ENCODE data around the gene LIMS2. TPM values are rescaled to one million over a fixed set of nuclear protein-coding genes. Genes with fewer than 3 reads are reported as not detected.

Gene LIMS2
- total RNA-seq, 2 experiments from 2014 or later = 1.6 to 24.9 TPM

DNA sequence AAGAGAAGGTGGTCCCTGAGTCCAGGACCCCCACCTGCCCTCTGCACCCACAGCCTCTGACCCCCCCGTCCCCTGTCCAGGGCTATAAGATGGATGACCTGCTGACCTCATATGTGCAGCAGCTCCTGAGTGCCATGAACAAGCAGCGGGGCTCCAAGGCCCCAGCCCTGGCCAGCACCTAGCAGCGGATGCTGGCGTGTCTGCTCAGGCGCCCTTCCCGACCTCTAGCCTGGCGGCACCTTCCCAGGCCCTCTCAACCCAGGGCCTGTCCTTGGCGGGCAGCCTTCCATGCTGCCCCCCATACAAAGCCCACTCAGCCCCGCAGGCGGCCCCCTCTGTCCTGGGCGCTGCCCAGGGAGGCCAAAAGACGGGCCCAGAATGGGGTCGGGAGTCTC, 38.1 kb downstream of the LIMS2 start:
- H3K4me1 ChIP-seq (ENCODE audit: insufficient read depth, low read length, poor library complexity, severe bottlenecking) = peaks cover 11% of the 10 kb centered on the region
- no peak overlapping the region for H3K4me3 ChIP-seq (ENCODE audit: low read depth, low read length, poor library complexity, severe bottlenecking)
- no peaks in the 10 kb centered on the region for H3K9me3 ChIP-seq (ENCODE audit: low read length)
- no peak overlapping the region for H3K4me2 ChIP-seq (ENCODE audit: low read length)
- CTCF ChIA-PET (ENCODE audit: unreplicated experiment) = interaction anchor here (0.9 kb wide), 2 partner anchors 11 to 46 kb away, joined by 3 to 7 read pairs; no protein-coding TSS in a partner anchor
- no peak overlapping the region for H3K27ac ChIP-seq (ENCODE audit: low read depth, low read length, poor library complexity, severe bottlenecking)
- no peaks in the 10 kb centered on the region for H4K20me1 ChIP-seq (ENCODE audit: insufficient read depth, low read length)
- no peak for DNase-seq (ENCODE audit: low spot score)
- H3K79me2 ChIP-seq (ENCODE audit: insufficient read depth, low read depth, low read length) = no peaks in the 10 kb centered on the region
- POLR2A ChIA-PET = interaction anchor here (0.6 to 1.4 kb wide), 2 partner anchors 62 to 121 kb away, joined by 3 read pairs; no protein-coding TSS in a partner anchor
- no peak for TF ChIP-seq EZH2phosphoT487 (IDR thresholded peaks at IDR 0.05; ENCODE audit: borderline replicate concordance, low read depth, low read length)
- TF ChIP-seq, protein P1, sequence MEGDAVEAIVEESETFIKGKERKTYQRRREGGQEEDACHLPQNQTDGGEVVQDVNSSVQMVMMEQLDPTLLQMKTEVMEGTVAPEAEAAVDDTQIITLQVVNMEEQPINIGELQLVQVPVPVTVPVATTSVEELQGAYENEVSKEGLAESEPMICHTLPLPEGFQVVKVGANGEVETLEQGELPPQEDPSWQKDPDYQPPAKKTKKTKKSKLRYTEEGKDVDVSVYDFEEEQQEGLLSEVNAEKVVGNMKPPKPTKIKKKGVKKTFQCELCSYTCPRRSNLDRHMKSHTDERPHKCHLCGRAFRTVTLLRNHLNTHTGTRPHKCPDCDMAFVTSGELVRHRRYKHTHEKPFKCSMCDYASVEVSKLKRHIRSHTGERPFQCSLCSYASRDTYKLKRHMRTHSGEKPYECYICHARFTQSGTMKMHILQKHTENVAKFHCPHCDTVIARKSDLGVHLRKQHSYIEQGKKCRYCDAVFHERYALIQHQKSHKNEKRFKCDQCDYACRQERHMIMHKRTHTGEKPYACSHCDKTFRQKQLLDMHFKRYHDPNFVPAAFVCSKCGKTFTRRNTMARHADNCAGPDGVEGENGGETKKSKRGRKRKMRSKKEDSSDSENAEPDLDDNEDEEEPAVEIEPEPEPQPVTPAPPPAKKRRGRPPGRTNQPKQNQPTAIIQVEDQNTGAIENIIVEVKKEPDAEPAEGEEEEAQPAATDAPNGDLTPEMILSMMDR (conservative IDR thresholded peaks at IDR 0.05; ENCODE audit: low read length) = no peak
- intact Hi-C loops (cut with micrococcal nuclease; ENCODE audit: unreplicated experiment) = no loop called here
- BruUV-seq (replicated peaks) = no TSS peak
- no peak overlapping the region for H2AFZ ChIP-seq (ENCODE audit: low read length)
- no peaks in the 10 kb centered on the region for H3K9me2 ChIP-seq (ENCODE audit: insufficient read depth, low read length)
- H3K36me3 ChIP-seq (ENCODE audit: insufficient read depth, low read length) = no peaks in the 10 kb centered on the region

DNA sequence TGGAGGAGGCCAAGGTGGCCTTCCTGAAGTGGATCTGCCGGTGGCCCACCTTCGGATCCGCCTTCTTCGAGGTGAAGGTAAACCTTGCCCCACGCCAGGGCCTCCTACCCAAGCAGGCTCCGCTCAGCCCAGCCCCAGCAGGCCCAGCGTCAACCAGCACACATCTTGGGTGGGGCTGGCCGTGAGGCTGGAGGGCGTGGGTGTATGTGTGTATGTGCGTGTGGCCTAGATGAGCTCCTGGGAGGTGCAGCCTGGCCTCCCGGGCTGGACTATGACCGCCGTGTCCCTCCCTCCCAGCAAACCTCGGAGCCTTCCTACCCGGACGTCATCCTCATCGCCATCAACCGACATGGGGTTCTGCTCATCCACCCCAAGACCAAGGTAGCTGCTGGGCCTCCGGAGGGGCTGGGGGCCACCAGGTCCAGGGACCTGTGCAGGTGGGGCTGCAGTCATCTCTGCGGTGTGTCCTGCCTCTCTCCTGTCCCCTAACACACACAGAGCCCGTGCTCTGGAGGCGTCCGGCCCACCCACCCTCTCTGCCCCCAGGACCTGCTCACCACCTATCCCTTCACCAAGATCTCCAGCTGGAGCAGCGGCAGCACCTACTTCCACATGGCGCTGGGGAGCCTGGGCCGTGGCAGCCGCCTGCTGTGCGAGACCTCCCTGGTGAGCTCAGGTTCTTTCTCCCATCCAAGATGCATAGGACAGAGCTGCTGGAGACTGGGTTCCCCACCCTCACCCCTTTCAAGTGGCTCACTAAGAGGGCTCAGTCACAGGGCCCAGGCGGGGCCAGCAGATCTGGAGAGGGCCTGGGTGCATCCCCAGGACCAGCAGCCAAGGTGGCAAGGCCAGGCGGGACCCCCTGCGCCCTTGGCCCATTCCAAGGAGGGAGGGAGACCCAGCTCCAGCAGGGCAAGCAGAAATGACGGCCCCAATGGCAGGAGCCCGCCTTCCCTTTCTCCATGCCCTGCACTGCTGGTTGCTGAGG, 38.8 kb downstream of the LIMS2 start:
- Histone ChIP-seq H3K4me3 (ENCODE audit: low read depth, low read length, poor library complexity, severe bottlenecking) (no peak overlapping the region), H3K36me3 (ENCODE audit: insufficient read depth, low read length) (no peaks in the 10 kb centered on the region), H3K9me3 (ENCODE audit: low read length) (no peaks in the 10 kb centered on the region), H3K4me2 (ENCODE audit: low read length) (no peak overlapping the region), H3K9me2 (ENCODE audit: insufficient read depth, low read length) (no peaks in the 10 kb centered on the region), H3K79me2 (ENCODE audit: insufficient read depth, low read depth, low read length) (no peaks in the 10 kb centered on the region), H3K27ac (ENCODE audit: low read depth, low read length, poor library complexity, severe bottlenecking) (no peak overlapping the region), H2AFZ (ENCODE audit: low read length) (no peak overlapping the region), H4K20me1 (ENCODE audit: insufficient read depth, low read length) (no peaks in the 10 kb centered on the region), H3K4me1 (ENCODE audit: insufficient read depth, low read length, poor library complexity, severe bottlenecking) (peaks cover 11% of the 10 kb centered on the region)
- DNase-seq (ENCODE audit: low spot score) = no peak
- ChIA-PET CTCF (ENCODE audit: unreplicated experiment) (interaction anchor here (0.9 kb wide), 1 partner anchor 45 kb away, joined by 7 read pairs; no protein-coding TSS in a partner anchor), POLR2A (interaction anchor here (0.6 to 1.4 kb wide), 2 partner anchors 61 to 121 kb away, joined by 3 read pairs; no protein-coding TSS in a partner anchor)
- intact Hi-C loops (cut with micrococcal nuclease; ENCODE audit: unreplicated experiment) = no loop called here
- no TSS peak for BruUV-seq (replicated peaks)
- TF ChIP-seq, protein P1 (conservative IDR thresholded peaks at IDR 0.05; ENCODE audit: low read length) = no peak
- no peak for TF ChIP-seq EZH2phosphoT487 (IDR thresholded peaks at IDR 0.05; ENCODE audit: borderline replicate concordance, low read depth, low read length)
